GM23338 (cell line): ENCODE measurements around the gene PRKAB2. TPM values are rescaled to one million over a fixed set of nuclear protein-coding genes. Genes with fewer than 3 reads are reported as not detected.

Experiments
- ATAC-seq: fragments of 200-7000 bp; cut with Tn5 transposase; 3 replicates; pipeline ENCODE4 v1.9.1; 2020
- DNase-seq: peaks from one replicate; pipeline ENCODE4 v3.0.0-alpha.2; 2015; ENCODE audit warnings: low spot score
- H2AFZ ChIP-seq: fragments of 200-600 bp; sonication (generic); 2 replicates; pipeline ENCODE4 v1.8.0; 2016; ENCODE audit warnings: antibody characterized with exemption, mild to moderate bottlenecking, moderate library complexity
- H3F3A ChIP-seq: fragments of 200-600 bp; sonication (generic); replicated peaks from 2 replicates; pipeline ENCODE4 v1.8.0; 2017; ENCODE audit warnings: antibody characterized with exemption, mixed run types, low read depth
- H3K27ac ChIP-seq: fragments of 200-600 bp; sonication (generic); 2 replicates; pipeline ENCODE4 v1.6.1; 2016; ENCODE audit warnings: low read depth
- H3K27me3 ChIP-seq: fragments of 200-600 bp; sonication (generic); 2 replicates; pipeline ENCODE4 v1.8.0; 2016; ENCODE audit warnings: mild to moderate bottlenecking, mixed run types, moderate library complexity; ENCODE audit not compliant: insufficient read depth
- H3K36me3 ChIP-seq: fragments of 200-600 bp; sonication (generic); 2 replicates; pipeline ENCODE4 v1.8.0; 2016; ENCODE audit warnings: mild to moderate bottlenecking; ENCODE audit not compliant: insufficient read depth
- H3K4me1 ChIP-seq: fragments of 200-600 bp; sonication (generic); 2 replicates; pipeline ENCODE4 v1.8.0; 2016; ENCODE audit warnings: mild to moderate bottlenecking, moderate library complexity; ENCODE audit not compliant: insufficient read depth
- H3K4me2 ChIP-seq: fragments of 200-600 bp; sonication (generic); 2 replicates; pipeline ENCODE4 v1.7.1; 2017; ENCODE audit warnings: mixed run types
- H3K4me3 ChIP-seq: fragments of 200-600 bp; sonication (generic); 2 replicates; pipeline ENCODE4 v1.6.1; 2016; ENCODE audit warnings: mixed run types
- H3K79me2 ChIP-seq: fragments of 200-600 bp; sonication (generic); replicated peaks from 2 replicates; pipeline ENCODE4 v1.8.0; 2017; ENCODE audit warnings: mild to moderate bottlenecking; ENCODE audit not compliant: insufficient read depth
- H3K9me2 ChIP-seq: fragments of 200-600 bp; sonication (generic); 2 replicates; pipeline ENCODE4 v1.8.0; 2017; ENCODE audit not compliant: insufficient read depth
- H4K20me1 ChIP-seq: fragments of 200-600 bp; sonication (generic); replicated peaks from 2 replicates; pipeline ENCODE4 v1.8.0; 2017; ENCODE audit warnings: mild to moderate bottlenecking; ENCODE audit not compliant: insufficient read depth
- H3K27ac Mint-ChIP-seq: 2 replicates; pipeline ENCODE4 v1.8.0; 2020; ENCODE audit warnings: inconsistent platforms, mild to moderate bottlenecking, moderate library complexity, mixed read lengths
- H3K27me3 Mint-ChIP-seq: 3 replicates; pipeline ENCODE4 v1.8.0; 2022; ENCODE audit warnings: low read depth, mild to moderate bottlenecking, moderate library complexity, mixed read lengths, inconsistent platforms; ENCODE audit not compliant: insufficient read depth, poor library complexity
- H3K36me3 Mint-ChIP-seq: 3 replicates; pipeline ENCODE4 v1.8.0; 2021; ENCODE audit warnings: low read depth, mild to moderate bottlenecking, inconsistent platforms, moderate library complexity, mixed read lengths
- H3K4me1 Mint-ChIP-seq: 3 replicates; pipeline ENCODE4 v1.8.0; 2020; ENCODE audit warnings: mild to moderate bottlenecking, inconsistent platforms, mixed read lengths
- H3K4me3 Mint-ChIP-seq: 3 replicates; pipeline ENCODE4 v1.8.0; 2021; ENCODE audit warnings: moderate library complexity, mild to moderate bottlenecking, inconsistent platforms, mixed read lengths
- H3K9me3 Mint-ChIP-seq: 3 replicates; pipeline ENCODE4 v1.8.0; 2020; ENCODE audit warnings: moderate library complexity, mild to moderate bottlenecking, inconsistent platforms, mixed read lengths
- CREB1 ChIP-seq: fragments of 250-450 bp; sonication (Bioruptor Pico); IDR thresholded peaks from 2 replicates; pipeline ENCODE4 v1.5.0; 2020; ENCODE audit warnings: low read depth, mild to moderate bottlenecking, moderate library complexity
- EZH2 ChIP-seq: fragments of 200-600 bp; sonication (generic); IDR thresholded peaks from one replicate; pipeline ENCODE4 v1.8.0; 2017; ENCODE audit warnings: antibody characterized with exemption, mild to moderate bottlenecking, low read depth; ENCODE audit not compliant: unreplicated experiment
- EZH2phosphoT487 ChIP-seq: fragments of 200-600 bp; sonication (generic); IDR thresholded peaks from one replicate; pipeline ENCODE4 v1.8.1; 2018; ENCODE audit warnings: antibody characterized with exemption; ENCODE audit not compliant: unreplicated experiment
- NANOG ChIP-seq: IDR thresholded peaks from 2 replicates; pipeline ENCODE4 v1.6.1; 2016; ENCODE audit warnings: antibody characterized with exemption, borderline replicate concordance
- POLR2AphosphoS5 ChIP-seq: IDR thresholded peaks from 2 replicates; pipeline ENCODE4 v1.6.1; 2016; ENCODE audit warnings: antibody characterized with exemption, low read depth
- ZNF114 ChIP-seq: fragments of 250-450 bp; sonication (Bioruptor Pico); IDR thresholded peaks from 2 replicates; pipeline ENCODE4 v1.5.0; 2020; ENCODE audit warnings: mild to moderate bottlenecking, moderate library complexity
- ZNF331 ChIP-seq: fragments of 250-450 bp; sonication (Bioruptor Pico); IDR thresholded peaks from 2 replicates; pipeline ENCODE4 v1.5.0; 2020; ENCODE audit warnings: low read depth, mild to moderate bottlenecking, moderate library complexity
- polyA plus RNA-seq: library from polyadenylated mRNA; unstranded; fragments of >200 nt; fragmentation: Nextera tagmentation; extraction: Ambion mirVana; gene quantifications from 2 replicates; pipeline ENCODE4 v1.2.1, GENCODE V29; 2016
- total RNA-seq: library from RNA; depleted of rRNA; stranded (reverse); fragments of >200 nt; shearing (Covaris generic); gene quantifications from 2 replicates; pipeline ENCODE4 v1.2.3, GENCODE V29; 2014
- TF ChIP-seq, protein P1 (sequence below): fragments of 250-450 bp; sonication (Bioruptor Pico); IDR thresholded peaks from 2 replicates; pipeline ENCODE4 v1.5.0; 2020; ENCODE audit warnings: mild to moderate bottlenecking, moderate library complexity
- TF ChIP-seq, protein P2 (sequence below): IDR thresholded peaks from 2 replicates; pipeline ENCODE4 v1.6.1; 2016; ENCODE audit warnings: antibody characterized with exemption

The PRKAB2 gene
- total and polyA plus RNA-seq, 2 experiments from 2014 or later, result 15.9 to 32.2 TPM

DNA sequence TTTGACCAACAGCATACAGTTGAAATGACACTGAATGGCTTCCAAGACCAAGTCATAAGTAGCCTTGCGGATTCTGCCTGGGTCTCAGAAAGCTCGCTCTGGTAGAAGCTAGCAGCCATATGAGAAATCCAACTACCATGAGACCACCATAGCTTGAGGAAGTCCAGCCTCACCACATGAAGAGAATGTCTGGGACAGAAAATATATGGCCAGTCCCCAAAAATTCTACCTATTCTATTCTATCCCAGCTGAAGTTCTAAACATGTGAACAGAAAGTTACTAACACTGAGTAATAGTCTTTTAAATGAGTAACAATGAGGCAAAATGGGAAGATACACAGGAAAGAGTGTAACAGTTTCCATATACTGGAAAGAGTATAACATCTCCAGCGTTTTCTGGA lies 43.9 kb upstream of the PRKAB2 start:
- ATAC-seq, result no peak
- H3K9me3 Mint-ChIP-seq, result no peaks in the 10 kb centered on the region
- H3K9me2 ChIP-seq, result 0 out of 2 replicates have a peak, but pooled peaks cover 3% of the 10 kb centered on the region

More for the DNA sequence above, 43.9 kb upstream of the PRKAB2 start:
- Mint-ChIP-seq H3K27me3 (no peaks in the 10 kb centered on the region), H3K27ac (no peak overlapping the region), H3K4me1 (no peaks in the 10 kb centered on the region), H3K36me3 (no peaks in the 10 kb centered on the region), H3K4me3 (no peak overlapping the region)
- Histone ChIP-seq H3F3A (no peaks in the 10 kb centered on the region), H3K36me3 (no peaks in the 10 kb centered on the region), H3K4me2 (no peak overlapping the region), H4K20me1 (no peaks in the 10 kb centered on the region), H3K4me1 (no peaks in the 10 kb centered on the region), H3K79me2 (no peaks in the 10 kb centered on the region), H3K27ac (no peak overlapping the region), H3K27me3 (no peaks in the 10 kb centered on the region), H2AFZ (no peak overlapping the region), H3K4me3 (no peak overlapping the region)
- no peak for DNase-seq
- TF ChIP-seq, protein P1, sequence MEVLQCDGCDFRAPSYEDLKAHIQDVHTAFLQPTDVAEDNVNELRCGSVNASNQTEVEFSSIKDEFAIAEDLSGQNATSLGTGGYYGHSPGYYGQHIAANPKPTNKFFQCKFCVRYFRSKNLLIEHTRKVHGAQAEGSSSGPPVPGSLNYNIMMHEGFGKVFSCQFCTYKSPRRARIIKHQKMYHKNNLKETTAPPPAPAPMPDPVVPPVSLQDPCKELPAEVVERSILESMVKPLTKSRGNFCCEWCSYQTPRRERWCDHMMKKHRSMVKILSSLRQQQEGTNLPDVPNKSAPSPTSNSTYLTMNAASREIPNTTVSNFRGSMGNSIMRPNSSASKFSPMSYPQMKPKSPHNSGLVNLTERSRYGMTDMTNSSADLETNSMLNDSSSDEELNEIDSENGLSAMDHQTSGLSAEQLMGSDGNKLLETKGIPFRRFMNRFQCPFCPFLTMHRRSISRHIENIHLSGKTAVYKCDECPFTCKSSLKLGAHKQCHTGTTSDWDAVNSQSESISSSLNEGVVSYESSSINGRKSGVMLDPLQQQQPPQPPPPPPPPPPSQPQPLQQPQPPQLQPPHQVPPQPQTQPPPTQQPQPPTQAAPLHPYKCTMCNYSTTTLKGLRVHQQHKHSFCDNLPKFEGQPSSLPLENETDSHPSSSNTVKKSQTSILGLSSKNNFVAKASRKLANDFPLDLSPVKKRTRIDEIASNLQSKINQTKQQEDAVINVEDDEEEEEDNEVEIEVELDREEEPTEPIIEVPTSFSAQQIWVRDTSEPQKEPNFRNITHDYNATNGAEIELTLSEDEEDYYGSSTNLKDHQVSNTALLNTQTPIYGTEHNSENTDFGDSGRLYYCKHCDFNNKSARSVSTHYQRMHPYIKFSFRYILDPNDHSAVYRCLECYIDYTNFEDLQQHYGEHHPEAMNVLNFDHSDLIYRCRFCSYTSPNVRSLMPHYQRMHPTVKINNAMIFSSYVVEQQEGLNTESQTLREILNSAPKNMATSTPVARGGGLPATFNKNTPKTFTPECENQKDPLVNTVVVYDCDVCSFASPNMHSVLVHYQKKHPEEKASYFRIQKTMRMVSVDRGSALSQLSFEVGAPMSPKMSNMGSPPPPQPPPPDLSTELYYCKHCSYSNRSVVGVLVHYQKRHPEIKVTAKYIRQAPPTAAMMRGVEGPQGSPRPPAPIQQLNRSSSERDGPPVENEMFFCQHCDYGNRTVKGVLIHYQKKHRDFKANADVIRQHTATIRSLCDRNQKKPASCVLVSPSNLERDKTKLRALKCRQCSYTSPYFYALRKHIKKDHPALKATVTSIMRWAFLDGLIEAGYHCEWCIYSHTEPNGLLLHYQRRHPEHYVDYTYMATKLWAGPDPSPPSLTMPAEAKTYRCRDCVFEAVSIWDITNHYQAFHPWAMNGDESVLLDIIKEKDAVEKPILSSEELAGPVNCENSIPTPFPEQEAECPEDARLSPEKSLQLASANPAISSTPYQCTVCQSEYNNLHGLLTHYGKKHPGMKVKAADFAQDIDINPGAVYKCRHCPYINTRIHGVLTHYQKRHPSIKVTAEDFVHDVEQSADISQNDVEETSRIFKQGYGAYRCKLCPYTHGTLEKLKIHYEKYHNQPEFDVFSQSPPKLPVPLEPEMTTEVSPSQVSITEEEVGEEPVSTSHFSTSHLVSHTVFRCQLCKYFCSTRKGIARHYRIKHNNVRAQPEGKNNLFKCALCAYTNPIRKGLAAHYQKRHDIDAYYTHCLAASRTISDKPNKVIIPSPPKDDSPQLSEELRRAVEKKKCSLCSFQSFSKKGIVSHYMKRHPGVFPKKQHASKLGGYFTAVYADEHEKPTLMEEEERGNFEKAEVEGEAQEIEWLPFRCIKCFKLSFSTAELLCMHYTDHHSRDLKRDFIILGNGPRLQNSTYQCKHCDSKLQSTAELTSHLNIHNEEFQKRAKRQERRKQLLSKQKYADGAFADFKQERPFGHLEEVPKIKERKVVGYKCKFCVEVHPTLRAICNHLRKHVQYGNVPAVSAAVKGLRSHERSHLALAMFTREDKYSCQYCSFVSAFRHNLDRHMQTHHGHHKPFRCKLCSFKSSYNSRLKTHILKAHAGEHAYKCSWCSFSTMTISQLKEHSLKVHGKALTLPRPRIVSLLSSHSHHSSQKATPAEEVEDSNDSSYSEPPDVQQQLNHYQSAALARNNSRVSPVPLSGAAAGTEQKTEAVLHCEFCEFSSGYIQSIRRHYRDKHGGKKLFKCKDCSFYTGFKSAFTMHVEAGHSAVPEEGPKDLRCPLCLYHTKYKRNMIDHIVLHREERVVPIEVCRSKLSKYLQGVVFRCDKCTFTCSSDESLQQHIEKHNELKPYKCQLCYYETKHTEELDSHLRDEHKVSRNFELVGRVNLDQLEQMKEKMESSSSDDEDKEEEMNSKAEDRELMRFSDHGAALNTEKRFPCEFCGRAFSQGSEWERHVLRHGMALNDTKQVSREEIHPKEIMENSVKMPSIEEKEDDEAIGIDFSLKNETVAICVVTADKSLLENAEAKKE (CRISPR knock-in tag), result no peak
- TF ChIP-seq EZH2 (no peak), ZNF331 (CRISPR knock-in tag) (no peak), CREB1 (CRISPR knock-in tag) (no peak), ZNF114 (CRISPR knock-in tag) (no peak), NANOG (no peak), EZH2phosphoT487 (no peak), POLR2AphosphoS5 (no peak)
- TF ChIP-seq, protein P2, sequence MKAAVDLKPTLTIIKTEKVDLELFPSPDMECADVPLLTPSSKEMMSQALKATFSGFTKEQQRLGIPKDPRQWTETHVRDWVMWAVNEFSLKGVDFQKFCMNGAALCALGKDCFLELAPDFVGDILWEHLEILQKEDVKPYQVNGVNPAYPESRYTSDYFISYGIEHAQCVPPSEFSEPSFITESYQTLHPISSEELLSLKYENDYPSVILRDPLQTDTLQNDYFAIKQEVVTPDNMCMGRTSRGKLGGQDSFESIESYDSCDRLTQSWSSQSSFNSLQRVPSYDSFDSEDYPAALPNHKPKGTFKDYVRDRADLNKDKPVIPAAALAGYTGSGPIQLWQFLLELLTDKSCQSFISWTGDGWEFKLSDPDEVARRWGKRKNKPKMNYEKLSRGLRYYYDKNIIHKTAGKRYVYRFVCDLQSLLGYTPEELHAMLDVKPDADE, result no peak
